Lower lobe of right lung (tissue), 2 donors: Measurements from ENCODE around the gene MTHFD2. TPM values are rescaled to one million over a fixed set of nuclear protein-coding genes. Genes with fewer than 3 reads are reported as not detected.
A peak's percentile ranks its signal among the peaks of the same experiment; 100 is the strongest.

Experiments
- ATAC-seq, 2 donors: fragments of 200-7000 bp; cut with Tn5 transposase; one replicate each; pipeline ENCODE4 v1.9.1; 2020 to 2022; ENCODE audit warnings: mild to moderate bottlenecking in 2 of 2, moderate library complexity in 2 of 2
- DNase-seq: peaks from one replicate; pipeline ENCODE4 v3.0.0-alpha.2; 2020
- H3K27ac ChIP-seq: fragments of 200-600 bp; one replicate; pipeline ENCODE4 v1.8.0; 2022
- H3K27me3 ChIP-seq: fragments of 200-600 bp; one replicate; pipeline ENCODE4 v1.8.0; 2022; ENCODE audit warnings: low read depth
- H3K36me3 ChIP-seq: fragments of 200-600 bp; one replicate; pipeline ENCODE4 v1.8.0; 2022; ENCODE audit warnings: mild to moderate bottlenecking
- H3K4me1 ChIP-seq: fragments of 200-600 bp; one replicate; pipeline ENCODE4 v1.8.0; 2022
- H3K4me3 ChIP-seq: fragments of 200-600 bp; one replicate; pipeline ENCODE4 v1.8.0; 2022; ENCODE audit warnings: mild to moderate bottlenecking
- H3K9me3 ChIP-seq: fragments of 200-600 bp; one replicate; pipeline ENCODE4 v1.8.0; 2022
- intact Hi-C: fragments of 100-400 bp; cut with DNase I; formaldehyde crosslinking; loops from one replicate; pipeline ENCODE4 v1.11.0; 2022
- total RNA-seq: library from RNA; stranded (reverse); fragmentation: NEBNext Ultra II Directional; extraction: Animal tissue kit (Norgen Biotek cat#: 25700); gene quantifications from one replicate; pipeline ENCODE4 v1.2.1, GENCODE V29; 2021
- TF ChIP-seq, protein P1 (sequence below): fragments of 200-600 bp; IDR thresholded peaks from one replicate; pipeline ENCODE4 v1.8.0; 2022; ENCODE audit warnings: antibody characterized with exemption, mild to moderate bottlenecking
- donor health status: DM: no; HTN: yes; CAD: no; lungs with severe emphysema.

Gene MTHFD2
- total RNA-seq, 1 donor from 2014 or later = 54.7 TPM

GRCh38 chr2:74188018-74188601, 10.3 kb upstream of the MTHFD2 start:
- no peak overlapping the region for H3K27ac ChIP-seq
- no peak for DNase-seq
- H3K27me3 ChIP-seq = no peaks in the 10 kb centered on the region
- intact Hi-C loops = no loop called here
- TF ChIP-seq, protein P1, sequence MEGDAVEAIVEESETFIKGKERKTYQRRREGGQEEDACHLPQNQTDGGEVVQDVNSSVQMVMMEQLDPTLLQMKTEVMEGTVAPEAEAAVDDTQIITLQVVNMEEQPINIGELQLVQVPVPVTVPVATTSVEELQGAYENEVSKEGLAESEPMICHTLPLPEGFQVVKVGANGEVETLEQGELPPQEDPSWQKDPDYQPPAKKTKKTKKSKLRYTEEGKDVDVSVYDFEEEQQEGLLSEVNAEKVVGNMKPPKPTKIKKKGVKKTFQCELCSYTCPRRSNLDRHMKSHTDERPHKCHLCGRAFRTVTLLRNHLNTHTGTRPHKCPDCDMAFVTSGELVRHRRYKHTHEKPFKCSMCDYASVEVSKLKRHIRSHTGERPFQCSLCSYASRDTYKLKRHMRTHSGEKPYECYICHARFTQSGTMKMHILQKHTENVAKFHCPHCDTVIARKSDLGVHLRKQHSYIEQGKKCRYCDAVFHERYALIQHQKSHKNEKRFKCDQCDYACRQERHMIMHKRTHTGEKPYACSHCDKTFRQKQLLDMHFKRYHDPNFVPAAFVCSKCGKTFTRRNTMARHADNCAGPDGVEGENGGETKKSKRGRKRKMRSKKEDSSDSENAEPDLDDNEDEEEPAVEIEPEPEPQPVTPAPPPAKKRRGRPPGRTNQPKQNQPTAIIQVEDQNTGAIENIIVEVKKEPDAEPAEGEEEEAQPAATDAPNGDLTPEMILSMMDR = no peak
- no peaks in the 10 kb centered on the region for H3K36me3 ChIP-seq
- no peaks in the 10 kb centered on the region for H3K9me3 ChIP-seq
- ATAC-seq = peak in 1 of 2 donors; percentile 7
- H3K4me1 ChIP-seq = peaks cover 5% of the 10 kb centered on the region
- H3K4me3 ChIP-seq = no peak overlapping the region

DNA sequence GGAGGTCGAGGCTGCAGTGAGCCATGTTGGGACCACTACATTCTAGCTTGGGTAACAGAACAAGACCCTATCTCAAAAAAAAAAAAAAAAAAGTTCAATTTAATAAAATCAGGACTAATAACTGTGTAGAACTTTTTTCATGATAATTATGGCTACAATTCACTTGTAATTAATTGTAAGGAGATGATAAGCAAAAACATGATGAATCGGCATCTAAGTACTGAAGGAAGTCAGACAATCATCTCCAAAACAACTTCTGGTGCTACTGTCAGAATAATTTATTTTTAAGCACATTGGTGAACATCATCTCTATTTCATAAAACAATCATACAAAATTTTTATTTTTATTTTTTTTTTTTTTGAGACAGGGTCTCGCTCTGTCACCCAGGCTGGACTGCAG, 9.7 kb upstream of the MTHFD2 start:
- H3K4me3 ChIP-seq = no peak overlapping the region
- H3K27me3 ChIP-seq = no peaks in the 10 kb centered on the region
- DNase-seq (no peak), ATAC-seq (no peak)
- intact Hi-C loops = no loop called here
- H3K36me3 ChIP-seq = no peaks in the 10 kb centered on the region
- TF ChIP-seq, protein P1 = no peak
- peaks cover 5% of the 10 kb centered on the region for H3K4me1 ChIP-seq
- H3K27ac ChIP-seq = no peak overlapping the region
- no peaks in the 10 kb centered on the region for H3K9me3 ChIP-seq

- intact Hi-C loops = no loop called here
- Histone ChIP-seq H3K36me3 (no peaks in the 10 kb centered on the region), H3K27ac (no peak overlapping the region), H3K4me3 (no peak overlapping the region), H3K27me3 (no peaks in the 10 kb centered on the region), H3K9me3 (no peaks in the 10 kb centered on the region), H3K4me1 (peaks cover 5% of the 10 kb centered on the region)
- TF ChIP-seq, protein P1 = no peak
- DNase-seq (no peak), ATAC-seq (no peak)
Measured at GRCh38 chr2:74191596-74192380, 6.6 kb upstream of the MTHFD2 start.

- H3K4me3 ChIP-seq = no peak overlapping the region
- no peak for ATAC-seq
- H3K27me3 ChIP-seq = no peaks in the 10 kb centered on the region
- H3K36me3 ChIP-seq = no peaks in the 10 kb centered on the region
- intact Hi-C loops = no loop called here
- no peak for DNase-seq
- TF ChIP-seq, protein P1 = no peak
- no peaks in the 10 kb centered on the region for H3K9me3 ChIP-seq
- peaks cover 8% of the 10 kb centered on the region for H3K4me1 ChIP-seq
- H3K27ac ChIP-seq = no peak overlapping the region
Measured at GRCh38 chr2:74194799-74195198, 3.6 kb upstream of the MTHFD2 start.

DNA sequence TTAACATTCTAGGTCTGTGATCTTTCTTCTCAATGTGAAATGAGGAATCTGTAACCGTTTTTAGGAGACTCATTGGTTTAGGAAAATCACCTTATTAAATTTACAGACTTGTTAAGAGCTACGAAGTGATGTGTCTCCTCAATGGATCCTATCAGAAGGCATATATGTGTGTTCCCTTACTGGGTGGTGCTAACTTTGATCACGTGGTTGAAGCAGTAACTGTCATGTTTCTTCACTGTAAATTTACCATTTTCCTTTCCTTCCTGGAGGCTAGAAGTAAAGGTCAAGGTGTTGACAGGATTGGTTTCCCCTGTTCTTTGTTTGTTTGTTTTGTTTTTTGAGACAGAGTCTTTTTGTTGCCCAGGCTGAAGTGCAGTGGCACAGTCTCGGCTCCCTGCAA, 1.4 kb upstream of the MTHFD2 start:
- TF ChIP-seq, protein P1 = no peak

More for the DNA sequence above, 1.4 kb upstream of the MTHFD2 start:
- Histone ChIP-seq H3K4me1 (peaks cover 24% of the 10 kb centered on the region), H3K36me3 (no peaks in the 10 kb centered on the region), H3K27me3 (no peaks in the 10 kb centered on the region), H3K9me3 (no peaks in the 10 kb centered on the region), H3K27ac (no peak overlapping the region), H3K4me3 (no peak overlapping the region)
- ATAC-seq = no peak
- no peak for DNase-seq
- intact Hi-C loops = no loop called here
